GM10266 (cell line): Measurements from ENCODE around the gene CTAG1B.
"Not testable (repeated sequence)": the region's sequence is repeated elsewhere in the genome, so short reads cannot be mapped to it uniquely, and the experiment has no call there.

Experiments used
- DNase-seq: peaks from one replicate; pipeline ENCODE4 v3.0.0; 2012; ENCODE audit errors: extremely low spot score
- TF ChIP-seq, protein P1 (sequence below): IDR thresholded peaks from 2 replicates; pipeline ENCODE4 v1.5.1; 2012; ENCODE audit warnings: mild to moderate bottlenecking, low read depth; ENCODE audit not compliant: control insufficient read depth, insufficient read depth; ENCODE audit errors: missing control alignments

CTAG1B gene

DNA sequence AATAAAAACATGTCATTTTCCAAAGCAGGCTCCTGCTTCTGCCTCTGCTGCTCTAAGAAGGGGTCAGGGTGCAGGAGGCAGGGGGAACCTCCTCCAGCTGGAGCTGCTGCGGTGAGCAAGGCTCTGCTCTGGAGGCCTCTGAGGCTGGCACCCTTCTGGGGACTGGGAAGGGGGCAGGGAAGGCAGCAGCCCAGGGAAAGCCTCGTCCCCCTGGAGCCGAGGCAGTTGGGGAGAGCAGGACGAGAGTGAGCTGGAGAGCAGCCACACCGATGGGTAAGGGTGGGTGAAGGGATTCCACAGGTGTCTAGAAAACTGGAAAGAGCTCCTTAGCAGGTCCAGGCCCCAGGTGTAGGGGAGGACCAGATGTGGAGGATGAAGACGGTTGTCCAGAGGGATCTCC lies 36.3 kb upstream of the CTAG1B start:
- TF ChIP-seq, protein P1, sequence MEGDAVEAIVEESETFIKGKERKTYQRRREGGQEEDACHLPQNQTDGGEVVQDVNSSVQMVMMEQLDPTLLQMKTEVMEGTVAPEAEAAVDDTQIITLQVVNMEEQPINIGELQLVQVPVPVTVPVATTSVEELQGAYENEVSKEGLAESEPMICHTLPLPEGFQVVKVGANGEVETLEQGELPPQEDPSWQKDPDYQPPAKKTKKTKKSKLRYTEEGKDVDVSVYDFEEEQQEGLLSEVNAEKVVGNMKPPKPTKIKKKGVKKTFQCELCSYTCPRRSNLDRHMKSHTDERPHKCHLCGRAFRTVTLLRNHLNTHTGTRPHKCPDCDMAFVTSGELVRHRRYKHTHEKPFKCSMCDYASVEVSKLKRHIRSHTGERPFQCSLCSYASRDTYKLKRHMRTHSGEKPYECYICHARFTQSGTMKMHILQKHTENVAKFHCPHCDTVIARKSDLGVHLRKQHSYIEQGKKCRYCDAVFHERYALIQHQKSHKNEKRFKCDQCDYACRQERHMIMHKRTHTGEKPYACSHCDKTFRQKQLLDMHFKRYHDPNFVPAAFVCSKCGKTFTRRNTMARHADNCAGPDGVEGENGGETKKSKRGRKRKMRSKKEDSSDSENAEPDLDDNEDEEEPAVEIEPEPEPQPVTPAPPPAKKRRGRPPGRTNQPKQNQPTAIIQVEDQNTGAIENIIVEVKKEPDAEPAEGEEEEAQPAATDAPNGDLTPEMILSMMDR: no peak
- no peak for DNase-seq

DNA sequence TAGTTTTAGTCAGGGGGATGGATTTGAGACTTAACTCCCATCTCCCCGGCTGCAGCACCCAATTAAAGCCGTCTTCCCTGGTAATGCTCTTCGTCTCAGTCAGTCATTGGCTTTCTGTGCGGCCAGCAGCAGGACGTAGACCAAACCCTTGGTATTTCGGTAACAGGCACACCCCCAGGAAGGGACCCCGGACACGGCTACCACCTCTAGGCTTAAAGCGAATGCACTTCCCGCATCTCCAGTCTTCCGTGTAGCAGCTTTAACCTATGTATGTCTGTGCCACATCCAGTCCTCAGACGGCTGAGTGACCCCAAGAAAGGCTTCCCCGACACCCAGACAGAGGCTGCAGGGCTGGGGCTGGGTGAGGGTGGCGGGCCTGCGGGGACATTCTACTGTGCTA lies 35.8 kb upstream of the CTAG1B start:
- no peak for DNase-seq
- TF ChIP-seq, protein P1: no peak

DNA sequence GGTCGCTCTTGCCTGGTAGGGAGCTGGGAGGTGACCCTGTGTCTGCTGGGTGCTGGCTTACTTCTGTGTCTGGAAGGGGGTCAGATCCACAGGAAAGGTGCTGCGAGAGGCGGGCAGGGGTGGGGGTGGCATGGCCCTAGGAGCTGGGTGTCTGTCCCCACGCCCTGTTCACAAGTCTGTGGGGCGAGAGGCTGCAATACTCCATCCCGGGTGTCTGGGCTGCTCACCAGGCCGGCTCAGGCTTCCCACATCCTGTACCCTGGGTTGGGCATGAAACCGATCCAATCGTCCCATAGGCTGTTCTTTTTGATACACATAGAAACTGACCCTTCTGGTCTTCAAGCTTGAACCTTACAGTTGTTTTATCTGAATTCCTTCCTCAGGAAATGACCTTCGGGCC lies 35.3 kb upstream of the CTAG1B start:
- no peak for DNase-seq
- TF ChIP-seq, protein P1: no peak

DNA sequence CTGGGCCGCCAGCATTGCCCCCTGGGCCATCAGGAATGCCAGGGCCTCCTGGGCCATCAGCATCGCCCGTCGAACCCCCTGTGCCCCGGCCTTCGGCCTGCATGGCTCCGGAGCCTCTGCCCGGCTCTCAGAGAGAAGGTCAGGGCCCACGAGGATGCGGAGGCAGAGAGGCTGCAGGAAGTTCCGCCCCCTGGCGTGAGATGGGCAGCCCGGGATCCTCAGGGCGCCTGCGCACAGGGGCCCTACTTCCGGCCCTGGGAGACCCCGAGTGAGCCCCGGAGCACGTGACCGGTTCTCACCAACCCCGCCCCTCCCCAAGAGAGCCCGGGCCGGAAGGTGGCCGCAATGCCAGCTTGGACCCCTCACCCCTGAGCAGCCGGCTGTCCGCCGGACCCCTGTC lies 34.3 kb upstream of the CTAG1B start, which contains the start of gene CTAG2:
CTAG2 (minus strand) TSS at position 167 of the 400 bp plus-strand sequence; CDS start at position 103, 64 bp downstream.
- not testable (repeated sequence) for DNase-seq

DNA sequence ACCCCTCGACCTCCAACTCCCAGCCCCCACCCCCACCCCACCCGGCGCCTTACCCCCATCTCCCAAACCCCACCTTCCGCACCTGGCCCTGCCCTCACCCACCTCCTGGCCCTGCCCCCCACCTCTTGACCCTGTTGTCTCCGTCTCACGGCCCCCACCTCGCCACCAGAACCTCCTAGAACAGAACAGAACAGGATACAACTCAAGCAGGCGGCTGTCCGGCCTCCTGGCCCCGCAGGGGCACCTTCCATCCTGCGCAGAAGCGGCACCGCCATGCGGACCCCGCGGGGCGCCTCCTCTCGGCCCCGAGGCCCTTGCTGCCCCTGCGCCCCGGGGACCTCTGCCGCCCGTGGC lies 33.9 kb upstream of the CTAG1B start:
- TF ChIP-seq, protein P1: no peak
- DNase-seq: no peak

DNA sequence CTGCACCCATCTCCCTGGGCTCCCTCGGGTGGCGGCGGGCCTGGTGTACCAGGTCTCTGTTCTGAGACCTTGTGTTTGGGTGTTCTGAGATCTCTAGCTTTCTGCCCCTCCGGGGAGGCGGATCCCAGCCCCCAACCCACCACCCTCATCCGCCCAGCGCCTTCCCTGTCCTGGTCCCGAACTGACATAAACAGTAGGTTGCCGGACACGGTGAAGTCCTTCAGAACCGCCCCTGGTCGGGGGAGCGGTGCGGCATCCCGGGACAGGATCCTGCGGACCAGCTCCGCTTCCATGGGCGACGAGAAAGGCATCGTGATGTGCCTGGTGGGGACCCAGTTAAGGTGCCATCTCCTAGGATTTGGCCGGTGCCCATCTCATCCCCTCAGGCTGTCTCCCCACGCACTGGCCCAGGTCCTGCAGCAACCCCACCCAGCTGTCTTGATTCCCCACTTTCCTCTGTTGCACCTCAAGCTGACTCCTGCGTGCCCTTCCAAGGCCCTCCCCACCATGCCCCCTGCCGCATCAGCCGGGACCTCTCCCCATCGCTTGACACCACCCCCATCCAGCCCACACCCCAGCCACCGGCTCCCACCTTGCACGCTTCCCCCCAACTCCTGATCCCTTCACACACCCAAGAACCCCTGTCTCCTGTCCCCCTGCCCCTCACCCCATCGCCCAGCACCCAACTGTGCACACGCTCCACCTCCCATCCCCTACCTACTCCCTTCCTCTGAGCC lies 33.4 kb upstream of the CTAG1B start:
- TF ChIP-seq, protein P1: no peak
- DNase-seq: no peak

DNA sequence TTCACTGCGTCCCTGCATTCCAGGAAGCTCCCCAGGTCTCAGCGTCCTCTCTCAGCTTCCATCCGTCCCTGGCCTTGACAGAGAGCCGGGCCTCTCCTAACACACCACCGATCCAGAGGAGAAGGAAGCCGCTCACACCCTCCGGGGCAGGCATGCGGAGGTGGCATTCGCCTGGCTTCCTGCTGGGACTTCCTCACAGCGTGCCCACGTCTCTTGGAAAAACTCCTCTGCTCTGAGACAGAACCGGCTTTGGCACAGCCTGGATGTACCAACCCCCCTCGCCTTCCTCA lies 31.1 kb upstream of the CTAG1B start:
- TF ChIP-seq, protein P1: no peak
- DNase-seq: no peak

DNA sequence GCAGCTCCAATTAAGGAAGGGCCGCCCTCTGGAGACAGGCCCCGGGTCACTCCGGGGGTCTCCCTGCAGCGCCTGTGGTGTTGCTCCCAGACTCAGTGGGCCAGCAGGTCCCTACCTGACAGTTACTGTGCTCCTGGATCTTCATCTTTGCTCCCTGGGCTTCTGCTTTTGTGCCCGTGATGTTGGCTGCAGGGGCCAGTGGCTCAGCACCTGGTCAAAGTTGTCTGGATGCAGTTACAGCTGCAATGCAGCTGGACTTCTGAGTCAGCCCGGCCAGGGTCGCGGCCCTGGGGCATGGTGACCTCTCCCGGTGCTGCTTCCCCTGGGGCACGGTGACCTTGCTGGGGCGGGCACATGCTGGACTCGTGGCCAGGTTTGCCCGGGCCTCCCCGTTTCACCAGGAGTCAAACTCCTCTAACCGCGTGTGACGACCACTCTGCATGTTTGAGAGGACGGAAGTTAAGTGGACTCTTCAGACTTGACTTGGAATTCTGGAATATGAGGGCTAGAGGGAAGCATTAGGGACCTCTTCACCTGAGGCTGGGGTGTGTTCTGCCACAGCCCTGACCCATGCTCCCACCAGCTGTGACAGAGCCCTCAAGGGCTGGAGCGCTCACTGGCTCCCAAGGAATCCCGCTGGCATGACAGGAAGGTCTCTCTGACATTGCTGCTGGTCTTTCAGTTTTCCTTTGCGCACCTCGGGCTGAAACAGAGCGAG lies 30.6 kb upstream of the CTAG1B start:
- no peak for DNase-seq
- TF ChIP-seq, protein P1: no peak
